ENCODE results near the gene MTOR. TPM values are rescaled to one million over a fixed set of nuclear protein-coding genes. Genes with fewer than 3 reads are reported as not detected.

Gene MTOR
- total RNA-seq, 1 donor from 2014 or later = 66.3 TPM

- no peak for DNase-seq (ENCODE audit: low spot score, unreplicated experiment)
- H3K27ac Mint-ChIP-seq = no peak overlapping the region
- H3K27me3 Mint-ChIP-seq = no peaks in the 10 kb centered on the region
- H3K4me3 Mint-ChIP-seq (ENCODE audit: low read depth) = no peak overlapping the region
- TF ChIP-seq CTCF (IDR thresholded peaks at IDR 0.05; ENCODE audit: unreplicated experiment) = no peak
- H3K4me1 Mint-ChIP-seq (ENCODE audit: low read depth) = peaks cover 9% of the 10 kb centered on the region
- peaks cover 4% of the 10 kb centered on the region for H3K36me3 Mint-ChIP-seq (ENCODE audit: insufficient read depth)
- H3K9me3 Mint-ChIP-seq (ENCODE audit: low read depth) = no peaks in the 10 kb centered on the region
Measured at GRCh38 chr1:11294951-11295350, 32.6 kb upstream of the MTOR start.

GRCh38 chr1:11293856-11294255 is 31.5 kb upstream of the MTOR start:
- Mint-ChIP-seq H3K27me3 (no peaks in the 10 kb centered on the region), H3K9me3 (ENCODE audit: low read depth) (no peaks in the 10 kb centered on the region), H3K27ac (no peak overlapping the region), H3K4me3 (ENCODE audit: low read depth) (no peak overlapping the region), H3K4me1 (ENCODE audit: low read depth) (peaks cover 9% of the 10 kb centered on the region), H3K36me3 (ENCODE audit: insufficient read depth) (peaks cover 7% of the 10 kb centered on the region)
- TF ChIP-seq CTCF (IDR thresholded peaks at IDR 0.05; ENCODE audit: unreplicated experiment) = no peak
- no peak for DNase-seq (ENCODE audit: low spot score, unreplicated experiment)

GRCh38 chr1:11291049-11291448 is 28.7 kb upstream of the MTOR start:
- Mint-ChIP-seq H3K9me3 (ENCODE audit: low read depth) (no peaks in the 10 kb centered on the region), H3K4me1 (ENCODE audit: low read depth) (peaks cover 9% of the 10 kb centered on the region), H3K4me3 (ENCODE audit: low read depth) (no peak overlapping the region), H3K27ac (no peak overlapping the region), H3K36me3 (ENCODE audit: insufficient read depth) (peaks cover 11% of the 10 kb centered on the region), H3K27me3 (no peaks in the 10 kb centered on the region)
- no peak for TF ChIP-seq CTCF (IDR thresholded peaks at IDR 0.05; ENCODE audit: unreplicated experiment)
- DNase-seq (ENCODE audit: low spot score, unreplicated experiment) = no peak

DNA sequence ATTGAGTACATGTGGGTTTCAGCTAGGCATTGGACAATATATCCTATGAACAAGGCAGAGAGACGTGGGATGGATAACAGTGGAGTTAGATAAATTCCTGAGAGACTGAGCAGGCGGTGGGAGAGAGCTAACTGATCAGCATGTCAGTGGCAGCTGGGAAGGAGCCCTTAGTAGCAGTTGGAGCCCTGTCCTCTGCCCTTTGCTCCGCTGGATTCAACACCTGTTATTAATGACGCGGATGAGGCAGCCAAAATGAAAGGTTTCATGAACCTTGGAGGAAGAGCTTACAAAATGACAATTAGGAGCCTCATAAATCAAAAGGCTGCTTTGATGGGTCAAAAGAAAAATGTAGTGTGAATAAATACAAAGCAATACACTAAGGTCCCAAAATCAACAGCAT is 26.7 kb upstream of the MTOR start:
- Mint-ChIP-seq H3K27ac (peak overlapping the region; percentile 50), H3K4me3 (ENCODE audit: low read depth) (no peak overlapping the region), H3K36me3 (ENCODE audit: insufficient read depth) (peaks cover 11% of the 10 kb centered on the region), H3K27me3 (no peaks in the 10 kb centered on the region), H3K9me3 (ENCODE audit: low read depth) (no peaks in the 10 kb centered on the region), H3K4me1 (ENCODE audit: low read depth) (peaks cover 3% of the 10 kb centered on the region)
- DNase-seq (ENCODE audit: low spot score, unreplicated experiment) = no peak
- TF ChIP-seq CTCF (IDR thresholded peaks at IDR 0.05; ENCODE audit: unreplicated experiment) = no peak

GRCh38 chr1:11286735-11287410 is 24.5 kb upstream of the MTOR start:
- peaks cover 10% of the 10 kb centered on the region for H3K36me3 Mint-ChIP-seq (ENCODE audit: insufficient read depth)

More at GRCh38 chr1:11286735-11287410, 24.5 kb upstream of the MTOR start:
- no peak for TF ChIP-seq CTCF (IDR thresholded peaks at IDR 0.05; ENCODE audit: unreplicated experiment)
- Mint-ChIP-seq H3K4me1 (ENCODE audit: low read depth) (peaks cover 3% of the 10 kb centered on the region), H3K9me3 (ENCODE audit: low read depth) (no peaks in the 10 kb centered on the region), H3K27ac (no peak overlapping the region), H3K4me3 (ENCODE audit: low read depth) (no peak overlapping the region), H3K27me3 (no peaks in the 10 kb centered on the region)
- DNase-seq (ENCODE audit: low spot score, unreplicated experiment) = no peak

Measured in progenitor cell of endocrine pancreas (in vitro differentiated cells).